ENCODE data around the gene IRF7.
A peak's percentile ranks its signal among the peaks of the same experiment; 100 is the strongest.

Gene IRF7

GRCh38 chr11:618856-619627 is 3.3 kb upstream of the IRF7 start:
- no peak for DNase-seq (ENCODE audit: low read depth, low spot score)
- no peak overlapping the region for H3K4me3 ChIP-seq (ENCODE audit: low read depth, low read length)
- ChIA-PET CTCF (no interaction called here), POLR2A (no interaction called here)
- no peak for TF ChIP-seq CTCF (IDR thresholded peaks at IDR 0.05; ENCODE audit: insufficient read depth, low read length, missing control alignments)

GRCh38 chr11:617912-618682 is 2.3 kb upstream of the IRF7 start:
- ChIA-PET POLR2A (no interaction called here), CTCF (no interaction called here)
- no peak overlapping the region for H3K4me3 ChIP-seq (ENCODE audit: low read depth, low read length)
- DNase-seq (ENCODE audit: low read depth, low spot score), result no peak
- no peak for TF ChIP-seq CTCF (IDR thresholded peaks at IDR 0.05; ENCODE audit: insufficient read depth, low read length, missing control alignments)

- ChIA-PET CTCF (no interaction called here), POLR2A (no interaction called here)
- H3K4me3 ChIP-seq (ENCODE audit: low read depth, low read length), result no peak overlapping the region
- TF ChIP-seq CTCF (IDR thresholded peaks at IDR 0.05; ENCODE audit: insufficient read depth, low read length, missing control alignments), result no peak
- no peak for DNase-seq (ENCODE audit: low read depth, low spot score)
These were observed 1.6 kb upstream of the IRF7 start for GRCh38 chr11:617199-617911.

GRCh38 chr11:616320-617198 is 809 bp upstream of the IRF7 start:
- no peak overlapping the region for H3K4me3 ChIP-seq (ENCODE audit: low read depth, low read length)
- CTCF ChIA-PET, result no interaction called here
- no peak for TF ChIP-seq CTCF (IDR thresholded peaks at IDR 0.05; ENCODE audit: insufficient read depth, low read length, missing control alignments)

GRCh38 chr11:614623-615503 is 887 bp downstream of the IRF7 start:
- no peak for TF ChIP-seq CTCF (IDR thresholded peaks at IDR 0.05; ENCODE audit: insufficient read depth, low read length, missing control alignments)
- ChIA-PET POLR2A (no interaction called here), CTCF (interaction anchor here (1.3 kb wide), 1 partner anchor 108 kb away, joined by 6 read pairs; no protein-coding TSS in a partner anchor)
- no peak for DNase-seq (ENCODE audit: low read depth, low spot score)
- peak overlapping the region; percentile 77 for H3K4me3 ChIP-seq (ENCODE audit: low read depth, low read length)

More at GRCh38 chr11:616320-617198, 809 bp upstream of the IRF7 start:
- POLR2A ChIA-PET, result no interaction called here
- DNase-seq (ENCODE audit: low read depth, low spot score), result no peak
